ENCODE measurements around the gene SGPP1.
A peak's percentile ranks its signal among the peaks of the same experiment; 100 is the strongest.
"Not testable (repeated sequence)": the region's sequence is repeated elsewhere in the genome, so short reads cannot be mapped to it uniquely, and the experiment has no call there.

SGPP1 gene, protein sequence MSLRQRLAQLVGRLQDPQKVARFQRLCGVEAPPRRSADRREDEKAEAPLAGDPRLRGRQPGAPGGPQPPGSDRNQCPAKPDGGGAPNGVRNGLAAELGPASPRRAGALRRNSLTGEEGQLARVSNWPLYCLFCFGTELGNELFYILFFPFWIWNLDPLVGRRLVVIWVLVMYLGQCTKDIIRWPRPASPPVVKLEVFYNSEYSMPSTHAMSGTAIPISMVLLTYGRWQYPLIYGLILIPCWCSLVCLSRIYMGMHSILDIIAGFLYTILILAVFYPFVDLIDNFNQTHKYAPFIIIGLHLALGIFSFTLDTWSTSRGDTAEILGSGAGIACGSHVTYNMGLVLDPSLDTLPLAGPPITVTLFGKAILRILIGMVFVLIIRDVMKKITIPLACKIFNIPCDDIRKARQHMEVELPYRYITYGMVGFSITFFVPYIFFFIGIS

DNA sequence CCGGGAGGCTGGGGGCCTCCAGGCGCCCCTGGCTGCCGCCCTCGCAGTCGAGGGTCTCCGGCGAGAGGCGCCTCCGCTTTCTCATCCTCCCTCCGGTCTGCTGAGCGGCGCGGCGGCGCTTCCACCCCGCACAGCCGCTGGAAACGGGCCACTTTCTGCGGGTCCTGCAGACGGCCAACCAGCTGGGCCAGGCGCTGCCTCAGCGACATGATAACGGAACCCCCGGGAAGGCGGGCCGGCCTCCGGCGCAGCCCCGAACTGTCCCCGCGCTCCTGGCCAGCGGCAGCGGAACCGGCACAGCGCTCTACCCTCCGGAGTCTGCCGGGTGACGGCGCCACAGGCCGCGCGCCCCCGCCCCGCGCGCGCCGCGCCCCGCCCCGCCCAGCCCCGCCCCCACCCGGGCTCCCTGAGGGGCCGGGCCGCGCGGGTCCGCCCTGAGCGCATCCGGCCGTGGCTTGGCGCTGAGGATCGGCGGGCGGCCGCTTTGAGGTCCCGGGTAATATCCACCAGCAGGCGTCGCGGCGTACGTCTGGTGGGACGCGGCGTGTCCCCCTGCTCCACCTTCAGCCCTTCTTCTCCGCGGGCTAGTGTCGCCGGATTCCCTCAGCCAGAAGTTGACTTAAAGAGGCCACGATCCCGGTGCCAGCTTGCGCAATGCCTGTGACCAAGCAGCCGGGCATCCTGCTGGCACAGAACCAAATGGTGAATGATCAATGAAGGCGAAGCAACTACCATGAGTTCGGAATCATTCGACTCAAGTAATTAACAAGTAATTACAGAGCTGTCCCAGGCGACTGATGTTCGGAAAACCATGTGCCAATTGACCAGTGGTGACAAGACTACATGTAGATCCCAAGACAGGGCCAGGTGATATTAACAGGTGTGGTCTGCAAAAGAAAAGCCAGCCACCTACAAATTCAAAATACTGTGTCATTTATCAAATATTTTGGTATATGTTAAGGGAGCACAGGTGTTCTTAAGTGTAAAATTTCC, at the start of gene SGPP1:
Gene SGPP1, minus strand, starts transcription at position 330 of the 993 bp plus-strand sequence. Its CDS starts 121 bp downstream, at position 209.
- FAIRE-seq, result no peak

- no peak for FAIRE-seq
Measured at GRCh38 chr14:63777024-63777423, 49.2 kb upstream of the SGPP1 start.

- FAIRE-seq, result no peak
Measured at GRCh38 chr14:63773504-63773903, 45.6 kb upstream of the SGPP1 start.

DNA sequence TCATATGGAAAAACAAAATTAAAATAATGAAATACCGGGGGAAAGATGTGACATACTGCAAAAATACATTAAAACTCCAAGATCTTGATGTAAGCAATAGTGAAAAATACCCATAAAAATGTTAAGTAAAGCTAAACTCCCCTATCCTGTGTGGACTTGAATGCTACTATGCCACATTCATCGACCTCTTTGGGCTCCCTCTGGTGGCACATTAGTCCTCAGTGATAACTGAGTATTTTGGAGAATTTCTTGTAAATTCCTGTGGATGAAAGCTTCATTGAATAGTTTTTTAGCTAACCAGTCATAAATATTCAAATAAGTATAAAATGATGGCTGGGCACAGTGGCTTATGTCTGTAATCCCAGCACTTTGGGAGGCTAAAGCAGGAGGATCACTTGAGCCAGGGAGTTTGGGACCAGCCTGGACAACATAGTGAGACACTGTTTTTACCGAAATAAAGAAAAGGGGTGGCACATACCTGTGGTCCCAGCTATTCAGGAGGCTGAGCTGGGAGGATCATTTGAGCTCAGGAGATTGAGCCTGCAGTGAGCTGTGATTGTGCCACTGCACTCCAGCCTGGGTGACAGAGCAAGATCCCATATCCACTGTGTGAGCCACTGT, 42.4 kb upstream of the SGPP1 start:
- FAIRE-seq, result peak; percentile 85

DNA sequence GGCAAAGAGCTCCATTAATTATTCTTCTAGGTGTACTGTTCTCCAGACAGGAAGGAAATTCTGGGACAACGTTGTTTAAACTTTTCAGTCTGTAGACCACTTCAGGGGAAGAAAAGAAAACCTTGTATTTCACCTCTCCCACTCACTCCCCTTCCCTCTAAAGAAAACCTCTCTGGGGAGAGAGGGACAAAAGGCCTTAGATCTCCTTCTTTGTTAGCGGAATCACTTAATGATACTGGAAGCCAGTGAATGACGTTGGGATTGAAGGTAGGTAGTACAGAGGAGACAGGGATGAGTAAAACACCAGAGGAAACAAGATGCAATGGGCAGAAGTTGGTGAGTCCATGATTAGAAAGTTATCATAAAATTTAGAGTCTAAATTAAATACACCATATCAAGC, 38.7 kb upstream of the SGPP1 start:
- no peak for FAIRE-seq

GRCh38 chr14:63764620-63765139, 36.8 kb upstream of the SGPP1 start:
- no peak for FAIRE-seq

- FAIRE-seq, result no peak
Measured at GRCh38 chr14:63764103-63764502, 36.2 kb upstream of the SGPP1 start.

DNA sequence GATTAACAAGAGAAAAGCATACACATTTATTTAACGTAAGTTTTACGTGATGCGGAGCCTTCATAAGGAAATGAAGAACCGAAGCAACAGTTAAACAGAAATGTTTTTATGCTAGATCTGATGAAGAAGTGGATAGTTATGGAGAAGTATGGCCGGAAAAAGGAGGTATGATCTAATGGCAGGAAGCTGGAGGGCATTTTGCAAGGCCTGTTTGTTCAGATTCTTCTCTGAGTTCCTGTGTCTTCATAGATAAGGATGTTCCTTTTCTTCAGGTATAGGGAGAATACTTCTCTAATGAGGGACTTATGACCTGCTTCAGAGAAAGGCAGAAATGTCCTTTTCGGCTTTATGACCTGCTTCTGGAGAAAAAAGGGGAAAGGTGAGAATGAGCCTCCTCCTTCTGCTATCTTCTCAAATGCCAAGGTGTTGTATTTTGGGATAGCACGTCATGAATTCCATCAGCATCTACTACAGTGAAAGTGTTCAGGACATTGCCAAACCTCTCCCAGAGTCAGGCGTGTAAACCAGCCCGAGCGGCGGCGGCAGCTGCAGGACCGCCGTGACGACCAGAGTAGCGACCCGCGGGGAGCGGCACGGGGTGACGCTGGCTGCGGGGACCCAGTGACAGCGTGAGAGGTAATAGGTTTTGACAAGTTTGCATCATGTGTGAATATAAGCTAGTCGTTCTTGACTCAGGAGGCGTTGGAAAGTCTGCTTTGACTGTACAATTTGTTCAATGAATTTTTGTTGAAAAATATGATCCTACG, 33.7 kb upstream of the SGPP1 start:
- no peak for FAIRE-seq

DNA sequence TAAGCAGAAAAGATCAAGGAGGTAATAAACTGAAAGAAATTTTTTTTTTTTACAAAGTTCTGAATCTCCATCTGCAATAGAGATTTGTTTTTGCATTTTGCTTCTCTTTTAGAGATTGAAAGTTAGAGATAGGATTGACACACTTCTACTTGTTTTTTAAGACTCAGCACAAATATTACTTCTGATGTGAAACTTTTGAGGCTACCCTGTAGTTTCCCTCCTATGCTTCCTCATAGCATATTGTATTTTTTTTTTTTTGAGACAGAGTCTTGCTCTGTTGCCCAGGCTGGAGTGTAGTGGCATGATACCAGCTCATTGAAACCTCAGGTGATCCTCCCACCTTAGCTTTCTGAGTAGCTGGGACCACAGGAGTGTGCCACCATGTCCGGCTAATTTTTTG, 32.1 kb upstream of the SGPP1 start:
- no peak for FAIRE-seq

DNA sequence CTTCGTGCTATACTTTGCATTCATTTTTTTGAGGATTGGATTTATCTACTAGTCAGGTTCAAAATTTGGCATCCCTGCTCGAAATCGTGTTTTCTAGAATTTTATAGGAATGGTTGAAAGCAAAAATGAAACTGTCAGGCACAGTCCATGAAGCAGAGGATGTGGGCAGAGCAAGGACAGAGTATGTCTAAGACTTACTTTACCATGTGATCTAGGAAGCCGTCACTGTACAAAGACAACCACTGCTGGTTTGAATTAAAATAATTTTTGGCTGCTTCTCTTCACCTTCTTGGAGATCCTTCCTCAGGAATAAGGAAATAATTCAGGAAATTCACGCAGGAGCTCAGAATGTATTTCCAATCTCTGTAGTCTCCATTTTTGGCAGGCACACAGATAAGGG, 31.6 kb upstream of the SGPP1 start:
- no peak for FAIRE-seq

DNA sequence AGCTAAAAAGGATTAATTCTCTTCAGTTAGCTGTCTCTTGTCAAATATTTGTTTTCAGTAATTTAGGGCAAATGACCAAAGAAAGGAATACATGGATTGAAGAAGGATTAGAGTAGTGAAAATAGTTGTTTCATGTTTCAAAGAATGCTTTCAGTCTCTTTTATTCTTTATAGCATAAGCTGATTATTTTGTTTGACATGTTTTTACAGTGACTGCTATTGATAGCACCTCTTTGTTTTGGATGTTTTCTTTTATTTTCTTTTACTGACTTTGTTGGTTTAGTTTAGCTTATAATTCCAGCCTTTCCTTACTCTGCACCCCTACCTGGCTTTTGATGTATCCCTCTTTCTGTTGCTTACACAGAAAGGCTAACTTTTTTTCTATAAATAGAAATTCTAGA, 29.3 kb upstream of the SGPP1 start:
- FAIRE-seq, result no peak

- FAIRE-seq, result no peak
Measured at GRCh38 chr14:63752449-63753169, 24.7 kb upstream of the SGPP1 start.

DNA sequence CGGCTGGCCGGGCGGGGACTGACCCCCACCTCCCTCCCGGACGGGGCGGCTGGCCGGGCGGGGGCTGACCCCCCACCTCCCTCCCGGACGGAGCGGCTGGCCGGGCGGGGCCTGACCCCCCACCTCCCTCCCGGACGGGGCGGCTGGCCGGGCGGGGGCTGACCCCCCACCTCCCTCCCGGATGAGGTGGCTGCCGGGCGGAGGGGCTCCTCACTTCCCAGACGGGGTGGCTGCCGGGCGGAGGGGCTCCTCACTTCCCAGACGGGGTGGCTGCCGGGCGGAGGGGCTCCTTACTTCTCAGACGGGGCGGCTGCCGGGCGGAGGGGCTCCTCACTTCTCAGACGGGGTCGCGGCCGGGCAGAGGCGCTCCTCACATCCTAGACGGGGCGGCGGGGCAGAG, 23.2 kb upstream of the SGPP1 start:
- FAIRE-seq, result not testable (repeated sequence)

DNA sequence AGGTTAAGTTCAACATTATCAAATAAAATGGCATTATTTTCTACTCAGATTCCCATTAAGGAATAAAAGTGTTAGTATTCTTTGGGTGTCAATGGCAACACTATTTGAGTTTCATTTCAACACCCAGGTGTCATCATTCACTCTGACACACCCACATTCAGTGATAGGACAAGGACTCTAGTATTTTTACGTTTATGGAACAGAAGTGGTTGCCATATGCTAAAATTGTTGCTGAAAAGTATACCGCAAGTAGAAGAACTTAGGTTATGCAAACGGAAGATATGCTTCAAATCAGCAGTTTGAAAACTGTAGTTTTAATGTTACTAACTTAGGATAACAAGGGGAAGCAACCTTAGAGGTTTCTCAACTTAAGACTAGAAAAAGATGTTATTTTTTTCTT, 20.0 kb upstream of the SGPP1 start:
- no peak for FAIRE-seq

DNA sequence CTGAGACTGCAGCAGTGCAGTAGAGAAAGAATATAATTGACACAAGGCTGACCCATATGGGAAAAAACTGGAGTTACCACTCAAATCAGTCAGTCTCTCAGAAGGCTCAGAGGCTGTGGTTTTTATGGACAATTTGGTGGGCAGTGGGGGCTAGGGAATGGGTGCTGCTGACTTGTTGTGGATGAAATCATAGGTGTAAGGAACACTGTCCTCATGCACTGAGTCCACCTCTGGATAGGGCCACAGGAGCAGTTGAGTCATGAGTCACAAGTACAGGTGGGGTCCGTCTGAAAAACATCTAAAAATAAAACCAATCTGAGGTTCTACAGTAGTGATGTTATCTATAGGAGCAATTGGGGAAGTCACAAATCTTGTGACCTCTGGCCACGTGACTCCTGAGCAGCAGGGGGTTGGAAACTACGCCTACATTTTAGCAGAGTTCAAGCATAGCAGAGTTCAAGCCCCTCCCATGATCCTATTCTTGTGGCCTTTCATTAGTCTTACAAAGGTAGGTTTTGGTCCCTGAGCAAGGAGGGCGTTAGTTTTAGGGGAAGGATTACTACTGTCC, 18.1 kb upstream of the SGPP1 start:
- FAIRE-seq, result no peak

- no peak for FAIRE-seq
Measured at GRCh38 chr14:63745272-63745671, 17.4 kb upstream of the SGPP1 start.

DNA sequence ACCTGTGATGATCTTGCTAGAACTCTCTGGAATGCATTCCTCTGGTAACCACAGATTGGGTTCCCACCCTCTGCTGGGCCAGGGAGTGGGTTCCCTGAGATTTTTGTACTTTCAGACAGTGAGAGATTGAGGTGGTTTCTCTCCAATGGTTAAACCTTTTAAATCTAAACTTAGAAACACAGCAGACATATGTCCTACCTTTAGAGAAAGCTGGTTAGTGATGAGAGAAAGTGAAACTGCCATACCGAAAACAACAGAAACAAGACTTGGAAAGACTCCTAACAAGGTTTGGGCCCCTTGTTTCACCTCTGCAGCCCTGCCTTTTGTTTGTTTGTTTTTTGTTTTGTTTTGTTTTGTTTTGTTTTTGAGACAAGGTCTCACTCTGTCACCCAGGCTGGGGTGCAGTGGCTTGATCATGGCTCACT, 9.7 kb upstream of the SGPP1 start:
- no peak for FAIRE-seq

GRCh38 chr14:63735720-63736119, 7.9 kb upstream of the SGPP1 start:
- FAIRE-seq, result no peak

DNA sequence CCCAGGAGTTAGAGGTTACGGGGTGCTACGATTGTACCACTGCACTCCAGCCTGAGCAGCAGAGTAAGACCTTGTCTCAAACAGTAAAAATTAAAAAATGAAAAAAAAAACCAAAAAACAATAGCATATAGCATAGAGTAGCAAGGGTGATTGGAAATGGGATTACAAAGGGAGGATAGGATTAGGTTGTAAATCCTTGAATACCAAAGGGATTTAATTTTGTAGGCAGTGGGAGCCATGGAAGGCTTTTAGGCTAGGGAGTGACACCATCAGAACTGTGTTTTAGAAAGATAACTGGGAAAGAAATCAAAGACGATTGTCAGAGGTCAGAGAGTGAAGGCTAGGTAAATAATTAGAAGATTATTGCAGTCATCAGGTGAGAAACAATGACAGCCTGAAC, 2.8 kb upstream of the SGPP1 start:
- no peak for FAIRE-seq

DNA sequence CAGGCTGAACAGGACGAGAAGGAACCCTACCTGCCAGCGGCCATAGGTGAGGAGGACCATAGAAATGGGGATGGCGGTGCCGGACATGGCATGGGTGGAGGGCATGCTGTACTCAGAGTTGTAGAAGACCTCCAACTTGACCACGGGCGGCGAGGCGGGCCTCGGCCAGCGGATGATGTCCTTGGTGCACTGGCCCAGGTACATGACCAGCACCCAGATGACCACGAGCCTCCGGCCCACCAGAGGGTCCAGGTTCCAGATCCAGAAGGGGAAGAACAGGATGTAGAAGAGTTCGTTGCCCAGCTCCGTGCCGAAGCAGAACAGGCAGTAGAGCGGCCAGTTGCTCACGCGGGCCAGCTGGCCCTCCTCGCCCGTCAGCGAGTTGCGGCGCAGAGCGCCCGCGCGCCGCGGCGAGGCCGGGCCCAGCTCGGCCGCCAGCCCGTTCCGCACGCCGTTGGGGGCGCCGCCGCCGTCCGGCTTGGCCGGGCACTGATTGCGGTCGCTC, 582 bp downstream of the SGPP1 start:
- FAIRE-seq, result no peak

DNA sequence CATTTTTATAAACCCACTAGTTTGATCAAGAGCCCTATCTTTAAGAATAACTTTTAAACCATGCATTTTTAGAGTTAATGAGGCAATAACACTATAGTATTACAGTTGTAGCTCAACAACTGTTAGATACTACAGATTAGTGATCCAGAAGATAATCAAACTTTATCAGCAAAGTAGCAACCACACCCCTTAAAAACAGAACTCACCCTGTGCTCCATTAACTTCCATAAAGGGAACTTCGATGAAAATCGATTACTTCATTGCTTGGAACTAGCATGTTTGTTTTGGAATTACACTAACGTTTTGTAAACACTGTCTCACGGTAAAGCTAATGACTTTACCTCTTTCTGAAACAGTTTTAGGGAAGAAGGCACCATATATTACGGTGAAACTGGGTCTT, 1.4 kb downstream of the SGPP1 start:
- no peak for FAIRE-seq
